Activated T-cell treated with anti-CD3 and anti-CD28 coated beads, Interleukin-2, amount 50 U/mL, for 72 hours (primary cell): Measurements from ENCODE around the gene KCNMA1. TPM values are rescaled to one million over a fixed set of nuclear protein-coding genes. Genes with fewer than 3 reads are reported as not detected.

Experiments
- ATAC-seq, 2 donors: fragments of 150-1000 bp; cut with Tn5 transposase; replicated peaks in 1 of 2; 2 replicates each; pipeline ENCODE4 v1.10.0; 2021; ENCODE audit warnings: moderate library complexity in 2 of 2, mild to moderate bottlenecking in 1 of 2
- DNase-seq, 2 donors: peaks; one replicate each; pipeline ENCODE4 v3.0.0; 2021 to 2022; ENCODE audit warnings: mixed read lengths in 1 of 2
- H3K27ac Mint-ChIP-seq: one replicate; pipeline ENCODE4 v1.8.0; 2022; ENCODE audit warnings: mild to moderate bottlenecking, moderate library complexity, mixed read lengths
- H3K27me3 Mint-ChIP-seq: one replicate; pipeline ENCODE4 v1.8.0; 2022; ENCODE audit warnings: low read depth, mixed read lengths
- H3K36me3 Mint-ChIP-seq, 2 donors: one replicate each; pipeline ENCODE4 v1.8.0; 2022; ENCODE audit warnings: mixed read lengths in 2 of 2, mild to moderate bottlenecking in 1 of 2; ENCODE audit not compliant: insufficient read depth in 2 of 2
- H3K4me1 Mint-ChIP-seq: one replicate; pipeline ENCODE4 v1.8.0; 2022; ENCODE audit warnings: low read depth, mixed read lengths
- H3K4me3 Mint-ChIP-seq, 2 donors: one replicate each; pipeline ENCODE4 v1.8.0; 2022; ENCODE audit warnings: mild to moderate bottlenecking in 2 of 2, mixed read lengths in 2 of 2, moderate library complexity in 2 of 2
- H3K9me3 Mint-ChIP-seq, 2 donors: one replicate each; pipeline ENCODE4 v1.8.0; 2022; ENCODE audit warnings: mixed read lengths in 2 of 2
- total RNA-seq, 2 donors: library from RNA; stranded (reverse); gene quantifications; one replicate each; pipeline ENCODE4 v1.2.3, GENCODE V29; 2022

Gene KCNMA1
- total RNA-seq, 2 donors from 2014 or later = 0.55 to 1.0 TPM

DNA sequence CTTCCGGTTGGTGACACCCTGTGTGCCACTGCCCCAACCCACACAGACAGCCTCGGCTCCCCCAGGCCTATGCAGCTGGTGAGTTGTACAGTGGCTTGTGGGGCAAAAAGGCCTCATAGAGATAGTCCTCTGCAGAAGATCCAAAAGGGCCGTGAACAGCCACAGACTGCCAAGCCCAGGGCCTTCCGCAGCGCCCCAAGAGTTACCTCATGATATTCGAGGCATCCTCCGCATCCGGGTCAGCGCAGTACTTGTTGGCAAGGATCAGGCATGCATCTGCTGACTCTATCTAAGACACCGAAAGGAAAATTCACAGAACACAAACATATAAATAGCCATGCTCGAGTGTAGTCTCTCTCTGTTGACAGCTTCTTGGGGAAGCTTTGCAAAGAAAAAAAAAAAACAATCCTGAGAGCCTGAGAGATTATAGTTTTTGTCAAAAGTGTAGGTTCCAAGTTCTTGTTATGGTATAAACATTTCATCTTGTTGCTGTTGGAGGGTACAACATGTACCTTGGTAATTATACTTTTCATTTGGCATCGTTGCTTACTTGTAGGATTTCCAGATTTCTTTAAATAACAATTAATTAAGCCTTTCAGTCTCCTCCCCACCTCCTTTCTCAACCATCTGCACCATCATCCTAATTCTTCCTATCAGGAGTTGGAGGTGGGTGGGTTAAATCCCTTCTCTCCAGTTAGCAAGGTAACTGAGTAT is 553.0 kb downstream of the KCNMA1 start:
- Mint-ChIP-seq H3K4me3 (no peak overlapping the region), H3K9me3 (no peaks in the 10 kb centered on the region), H3K27ac (no peak overlapping the region), H3K36me3 (no peaks in the 10 kb centered on the region), H3K27me3 (no peaks in the 10 kb centered on the region), H3K4me1 (no peaks in the 10 kb centered on the region)
- DNase-seq (no peak), ATAC-seq (no peak)

- DNase-seq (no peak), ATAC-seq (no peak)
- H3K9me3 Mint-ChIP-seq = no peaks in the 10 kb centered on the region
- H3K4me1 Mint-ChIP-seq = no peaks in the 10 kb centered on the region
- no peaks in the 10 kb centered on the region for H3K36me3 Mint-ChIP-seq
- no peaks in the 10 kb centered on the region for H3K27me3 Mint-ChIP-seq
- no peak overlapping the region for H3K4me3 Mint-ChIP-seq
- H3K27ac Mint-ChIP-seq = no peak overlapping the region
Measured at GRCh38 chr10:77082601-77083252, 554.9 kb downstream of the KCNMA1 start.

DNA sequence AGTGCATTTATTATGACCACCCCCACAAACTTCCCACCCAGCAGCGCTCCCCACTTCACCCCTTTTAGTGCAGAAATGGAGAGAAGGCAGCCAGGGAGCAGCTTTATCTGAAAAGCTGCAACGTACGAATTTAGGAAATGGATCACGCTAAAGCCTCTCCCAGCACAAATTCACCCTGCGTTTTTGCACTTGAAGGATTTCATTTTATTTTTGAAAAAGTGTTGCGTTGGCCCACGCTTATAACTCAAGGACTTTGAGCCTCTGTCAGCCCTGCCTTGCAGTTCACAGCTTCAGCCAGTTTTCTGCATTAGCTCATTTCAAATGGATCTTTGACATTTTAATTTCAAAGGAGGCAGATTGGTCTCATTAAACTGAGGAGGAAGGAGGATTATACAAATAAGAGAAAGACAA is 556.1 kb downstream of the KCNMA1 start:
- Mint-ChIP-seq H3K4me3 (no peak overlapping the region), H3K36me3 (no peaks in the 10 kb centered on the region), H3K27me3 (peaks cover 4% of the 10 kb centered on the region), H3K4me1 (no peaks in the 10 kb centered on the region), H3K9me3 (no peaks in the 10 kb centered on the region), H3K27ac (no peak overlapping the region)
- DNase-seq (no peak), ATAC-seq (no peak)

DNA sequence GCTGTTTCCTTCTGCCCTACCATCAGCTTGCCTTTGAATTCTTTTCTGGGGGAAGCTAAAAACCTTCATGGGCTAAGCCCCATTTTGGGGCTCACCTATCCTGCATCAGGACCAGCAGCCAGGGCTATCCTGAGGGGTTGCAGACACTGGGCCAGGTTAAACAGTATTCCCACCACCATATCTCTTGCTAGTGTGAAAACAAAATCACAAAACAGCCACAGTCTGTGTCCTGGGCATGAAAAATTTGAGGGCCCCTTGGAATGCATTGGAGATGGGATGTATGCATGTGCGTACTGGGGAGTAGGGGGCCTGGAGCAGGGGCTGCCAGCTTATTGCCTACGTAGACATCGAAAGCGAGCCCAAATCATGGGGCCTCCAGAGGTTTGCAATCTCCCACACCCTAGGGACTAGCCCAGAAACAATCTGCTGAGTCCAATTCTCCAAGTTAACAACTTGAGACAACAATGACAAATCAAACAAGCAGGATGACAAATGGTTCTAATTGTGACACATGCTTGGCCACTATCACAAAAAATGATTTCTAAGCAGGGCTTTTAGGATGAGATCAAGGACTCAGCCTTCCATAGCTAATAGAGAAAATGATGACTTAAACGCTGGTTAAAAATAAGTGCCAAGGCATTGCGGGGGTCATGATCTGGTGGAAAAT is 557.1 kb downstream of the KCNMA1 start:
- no peak for DNase-seq
- Mint-ChIP-seq H3K27me3 (peaks cover 4% of the 10 kb centered on the region), H3K9me3 (no peaks in the 10 kb centered on the region), H3K27ac (no peak overlapping the region), H3K4me3 (no peak overlapping the region), H3K4me1 (no peaks in the 10 kb centered on the region), H3K36me3 (no peaks in the 10 kb centered on the region)
- no peak for ATAC-seq

GRCh38 chr10:77079592-77080300 is 557.9 kb downstream of the KCNMA1 start:
- H3K27ac Mint-ChIP-seq = no peak overlapping the region
- no peaks in the 10 kb centered on the region for H3K9me3 Mint-ChIP-seq
- no peak overlapping the region for H3K4me3 Mint-ChIP-seq
- no peaks in the 10 kb centered on the region for H3K36me3 Mint-ChIP-seq
- H3K4me1 Mint-ChIP-seq = no peaks in the 10 kb centered on the region
- H3K27me3 Mint-ChIP-seq = peaks cover 4% of the 10 kb centered on the region
- no peak for ATAC-seq
- no peak for DNase-seq

GRCh38 chr10:77077316-77077945 is 560.2 kb downstream of the KCNMA1 start:
- DNase-seq = no peak
- H3K9me3 Mint-ChIP-seq = no peaks in the 10 kb centered on the region
- H3K4me3 Mint-ChIP-seq = no peak overlapping the region
- ATAC-seq = no peak
- H3K27ac Mint-ChIP-seq = no peak overlapping the region
- H3K4me1 Mint-ChIP-seq = no peaks in the 10 kb centered on the region
- H3K27me3 Mint-ChIP-seq = peaks cover 4% of the 10 kb centered on the region
- no peaks in the 10 kb centered on the region for H3K36me3 Mint-ChIP-seq

DNA sequence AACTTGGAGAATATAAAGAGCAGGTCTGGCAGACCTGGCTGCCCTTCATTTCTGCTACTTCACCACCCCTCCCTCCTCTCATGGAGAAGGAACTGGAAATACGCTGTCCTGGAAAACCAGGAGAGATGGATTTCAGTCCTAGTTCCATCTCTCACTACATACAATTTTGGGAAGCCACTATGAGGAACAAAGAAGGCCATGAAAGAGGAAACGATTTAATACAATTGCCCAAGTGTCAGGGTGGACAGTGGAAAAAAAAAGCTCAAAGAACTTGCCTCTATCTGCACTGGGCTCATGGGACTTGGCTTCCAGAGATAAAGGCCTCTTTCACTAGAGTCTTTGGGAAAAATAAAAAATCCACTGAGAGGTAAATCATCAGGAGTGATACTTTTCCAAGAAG is 561.7 kb downstream of the KCNMA1 start:
- DNase-seq = no peak
- Mint-ChIP-seq H3K9me3 (no peaks in the 10 kb centered on the region), H3K27ac (no peak overlapping the region), H3K36me3 (no peaks in the 10 kb centered on the region), H3K4me1 (no peaks in the 10 kb centered on the region), H3K27me3 (peaks cover 4% of the 10 kb centered on the region), H3K4me3 (no peak overlapping the region)
- ATAC-seq = no peak

DNA sequence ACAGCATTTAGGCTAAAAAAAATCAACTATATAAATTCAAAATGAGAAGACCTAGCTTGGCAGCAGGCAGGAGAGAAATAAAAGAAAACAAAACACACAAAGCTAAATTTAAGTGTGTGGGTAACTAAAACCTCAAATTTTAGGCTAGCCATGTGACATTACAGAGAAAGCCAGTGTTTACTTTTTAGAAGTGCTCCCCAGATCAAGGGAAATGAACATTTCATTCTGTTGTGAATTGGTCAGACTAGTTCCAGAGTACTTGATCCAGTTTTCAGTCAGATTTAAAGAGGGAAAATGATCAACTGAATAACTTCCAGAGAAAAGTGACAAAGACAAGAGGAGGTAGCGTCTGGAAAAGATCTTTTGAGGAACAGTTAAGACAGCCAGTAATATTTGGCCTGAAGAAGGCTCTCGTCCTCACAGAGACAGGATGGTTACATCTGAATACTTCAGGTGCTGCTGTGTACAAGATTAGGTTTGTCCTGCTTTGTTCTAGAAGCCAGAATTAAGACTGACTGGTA is 563.4 kb downstream of the KCNMA1 start:
- H3K27ac Mint-ChIP-seq = no peak overlapping the region
- no peaks in the 10 kb centered on the region for H3K4me1 Mint-ChIP-seq
- H3K27me3 Mint-ChIP-seq = peaks cover 4% of the 10 kb centered on the region
- H3K36me3 Mint-ChIP-seq = no peaks in the 10 kb centered on the region
- no peak overlapping the region for H3K4me3 Mint-ChIP-seq
- no peak for ATAC-seq
- DNase-seq = no peak
- no peaks in the 10 kb centered on the region for H3K9me3 Mint-ChIP-seq

DNA sequence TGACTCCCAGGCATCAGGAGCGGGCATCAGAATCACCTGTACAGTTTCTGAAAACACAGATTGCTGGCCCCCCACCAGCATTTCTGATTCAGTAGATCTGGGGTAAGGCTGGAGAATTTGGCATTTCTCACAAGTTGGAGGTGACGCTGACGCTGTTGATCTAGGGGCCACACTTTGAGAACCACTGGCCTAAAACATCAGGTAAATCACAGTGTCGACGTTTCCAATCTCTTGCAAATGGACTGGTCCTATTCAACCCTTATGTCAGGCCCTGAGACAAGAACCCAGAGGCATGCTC is 564.0 kb downstream of the KCNMA1 start:
- H3K4me3 Mint-ChIP-seq = no peak overlapping the region
- H3K4me1 Mint-ChIP-seq = no peaks in the 10 kb centered on the region
- peaks cover 4% of the 10 kb centered on the region for H3K27me3 Mint-ChIP-seq
- ATAC-seq (no peak), DNase-seq (no peak)
- H3K27ac Mint-ChIP-seq = no peak overlapping the region
- no peaks in the 10 kb centered on the region for H3K9me3 Mint-ChIP-seq
- no peaks in the 10 kb centered on the region for H3K36me3 Mint-ChIP-seq

GRCh38 chr10:77072836-77073662 is 564.6 kb downstream of the KCNMA1 start:
- Mint-ChIP-seq H3K9me3 (no peaks in the 10 kb centered on the region), H3K27me3 (peaks cover 4% of the 10 kb centered on the region), H3K36me3 (no peaks in the 10 kb centered on the region), H3K4me3 (no peak overlapping the region), H3K27ac (no peak overlapping the region), H3K4me1 (no peaks in the 10 kb centered on the region)
- DNase-seq (no peak), ATAC-seq (no peak)

- H3K4me3 Mint-ChIP-seq = no peak overlapping the region
- DNase-seq (no peak), ATAC-seq (no peak)
- no peak overlapping the region for H3K27ac Mint-ChIP-seq
- H3K9me3 Mint-ChIP-seq = no peaks in the 10 kb centered on the region
- peaks cover 1% of the 10 kb centered on the region for H3K27me3 Mint-ChIP-seq
- no peaks in the 10 kb centered on the region for H3K4me1 Mint-ChIP-seq
- H3K36me3 Mint-ChIP-seq = no peaks in the 10 kb centered on the region
Measured at GRCh38 chr10:77072361-77072835, 565.2 kb downstream of the KCNMA1 start.

DNA sequence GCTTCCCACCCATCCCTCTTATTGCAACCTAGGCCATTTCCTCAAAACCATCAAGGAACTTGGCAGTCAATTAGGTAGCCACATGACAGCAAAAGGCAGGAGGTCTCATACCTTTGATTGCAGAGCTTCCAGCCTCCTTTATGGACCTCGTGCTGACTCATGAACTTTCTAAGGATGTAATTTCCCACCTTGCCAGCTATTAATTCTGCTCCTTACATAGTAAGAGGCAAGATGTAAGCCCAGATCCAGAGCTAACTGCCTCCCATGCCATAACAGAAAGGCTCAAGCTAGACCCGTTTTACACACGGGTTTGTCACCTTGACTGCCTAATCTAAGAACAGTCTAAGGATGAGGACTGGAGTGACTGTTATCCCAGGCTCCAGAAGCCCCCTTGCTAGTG is 565.7 kb downstream of the KCNMA1 start:
- no peak overlapping the region for H3K27ac Mint-ChIP-seq
- no peaks in the 10 kb centered on the region for H3K27me3 Mint-ChIP-seq
- H3K4me3 Mint-ChIP-seq = no peak overlapping the region
- no peak for ATAC-seq
- H3K4me1 Mint-ChIP-seq = no peaks in the 10 kb centered on the region
- H3K9me3 Mint-ChIP-seq = no peaks in the 10 kb centered on the region
- no peaks in the 10 kb centered on the region for H3K36me3 Mint-ChIP-seq
- no peak for DNase-seq
